H9 (cell line): ENCODE data around the gene TMEM120B. TPM values are rescaled to one million over a fixed set of nuclear protein-coding genes. Genes with fewer than 3 reads are reported as not detected.

ENCODE experiments used
- DNase-seq: peaks from one replicate; pipeline ENCODE4 v3.0.0-alpha.2; 2017
- H2AFZ ChIP-seq: one replicate; pipeline ENCODE4 v1.6.1; 2013; ENCODE audit warnings: mild to moderate bottlenecking, low read length, control low read depth, moderate library complexity
- H2AK5ac ChIP-seq: 2 replicates; pipeline ENCODE4 v1.6.1; 2013; ENCODE audit warnings: low read length, control low read depth, mixed read lengths; ENCODE audit not compliant: insufficient read length
- H2BK120ac ChIP-seq: one replicate; pipeline ENCODE4 v1.6.1; 2013; ENCODE audit warnings: low read depth, mild to moderate bottlenecking, low read length, control low read depth, inconsistent platforms; ENCODE audit not compliant: poor library complexity, severe bottlenecking
- H2BK12ac ChIP-seq: 2 replicates; pipeline ENCODE4 v1.6.1; 2013; ENCODE audit warnings: low read length, control low read depth, mixed read lengths, low read depth; ENCODE audit not compliant: insufficient read length
- H2BK15ac ChIP-seq: 2 replicates; pipeline ENCODE4 v1.6.1; 2013; ENCODE audit warnings: low read depth, low read length, control low read depth
- H2BK20ac ChIP-seq: one replicate; pipeline ENCODE4 v1.6.1; 2013; ENCODE audit warnings: low read depth, mild to moderate bottlenecking, low read length, control low read depth, inconsistent platforms; ENCODE audit not compliant: poor library complexity, severe bottlenecking
- H2BK5ac ChIP-seq: 2 replicates; pipeline ENCODE4 v1.6.1; 2013; ENCODE audit warnings: low read length, control low read depth, mixed read lengths; ENCODE audit not compliant: insufficient read length
- H3K14ac ChIP-seq: 2 replicates; pipeline ENCODE4 v1.6.1; 2013; ENCODE audit warnings: low read length, control low read depth; ENCODE audit not compliant: insufficient read depth
- H3K18ac ChIP-seq: 2 replicates; pipeline ENCODE4 v1.6.1; 2013; ENCODE audit warnings: low read depth, mild to moderate bottlenecking, mixed read lengths, low read length, control low read depth; ENCODE audit not compliant: insufficient read length
- H3K23ac ChIP-seq: 2 replicates; pipeline ENCODE4 v1.6.1; 2013; ENCODE audit warnings: low read length, control low read depth, mixed read lengths, low read depth; ENCODE audit not compliant: insufficient read length
- H3K23me2 ChIP-seq: 2 replicates; pipeline ENCODE4 v1.6.1; 2013; ENCODE audit warnings: low read depth, mild to moderate bottlenecking, mixed read lengths, low read length, control low read depth; ENCODE audit not compliant: insufficient read length, poor library complexity, severe bottlenecking
- H3K27ac ChIP-seq: 2 replicates; pipeline ENCODE4 v1.5.1; 2013; ENCODE audit warnings: low read length, control low read depth, mixed read lengths, low read depth; ENCODE audit not compliant: insufficient read length
- H3K27me3 ChIP-seq: 2 replicates; pipeline ENCODE4 v1.6.1; 2013; ENCODE audit warnings: low read length, control low read depth, inconsistent platforms; ENCODE audit not compliant: insufficient read depth
- H3K4ac ChIP-seq: 2 replicates; pipeline ENCODE4 v1.6.1; 2013; ENCODE audit warnings: low read depth, mild to moderate bottlenecking, control low read depth, inconsistent platforms, low read length, moderate library complexity
- H3K4me1 ChIP-seq: 2 replicates; pipeline ENCODE4 v1.6.1; 2013; ENCODE audit warnings: low read length, control low read depth, inconsistent platforms; ENCODE audit not compliant: insufficient read depth
- H3K4me2 ChIP-seq: 2 replicates; pipeline ENCODE4 v1.6.1; 2013; ENCODE audit warnings: low read length, control low read depth, mixed read lengths; ENCODE audit not compliant: insufficient read length, insufficient read depth
- H3K56ac ChIP-seq: 2 replicates; pipeline ENCODE4 v1.6.1; 2013; ENCODE audit warnings: low read depth, mild to moderate bottlenecking, mixed read lengths, low read length, control low read depth; ENCODE audit not compliant: insufficient read length
- H3K79me1 ChIP-seq: 2 replicates; pipeline ENCODE4 v1.6.1; 2013; ENCODE audit warnings: low read depth, mild to moderate bottlenecking, moderate library complexity, low read length, control low read depth, inconsistent platforms; ENCODE audit not compliant: insufficient read depth, poor library complexity, severe bottlenecking
- H3K79me2 ChIP-seq: 2 replicates; pipeline ENCODE4 v1.6.1; 2013; ENCODE audit warnings: low read length, control low read depth, inconsistent platforms; ENCODE audit not compliant: insufficient read depth
- H3K9ac ChIP-seq: 2 replicates; pipeline ENCODE4 v1.6.1; 2013; ENCODE audit warnings: low read length, control low read depth, mixed read lengths; ENCODE audit not compliant: insufficient read length; ENCODE audit errors: extremely low read depth
- H3K9me3 ChIP-seq: one replicate; pipeline ENCODE4 v1.6.1; 2013; ENCODE audit warnings: low read depth, low read length, inconsistent platforms; ENCODE audit not compliant: control insufficient read depth
- H3T11ph ChIP-seq: one replicate; pipeline ENCODE4 v1.6.1; 2013; ENCODE audit warnings: mild to moderate bottlenecking, low read length, control low read depth, inconsistent platforms
- H4K20me1 ChIP-seq: one replicate; pipeline ENCODE4 v1.6.1; 2013; ENCODE audit not compliant: control insufficient read depth, insufficient read length, insufficient read depth
- H4K5ac ChIP-seq: 2 replicates; pipeline ENCODE4 v1.6.1; 2013; ENCODE audit warnings: low read depth, mild to moderate bottlenecking, mixed read lengths, low read length, control low read depth; ENCODE audit not compliant: insufficient read length
- H4K8ac ChIP-seq: replicated peaks from 2 replicates; pipeline ENCODE4 v1.6.1; 2013; ENCODE audit warnings: low read length, control low read depth, mixed read lengths, low read depth; ENCODE audit not compliant: insufficient read length
- H4K91ac ChIP-seq: 2 replicates; pipeline ENCODE4 v1.6.1; 2013; ENCODE audit warnings: low read depth, mild to moderate bottlenecking, moderate library complexity, mixed read lengths, low read length, control low read depth; ENCODE audit not compliant: insufficient read length
- H3K27ac Mint-ChIP-seq, 3 experiments: 2 replicates in 2 of 3; 3 replicates in 1 of 3; pipeline ENCODE4 v1.8.0; 2020 to 2021; ENCODE audit warnings: mixed read lengths in 3 of 3, mild to moderate bottlenecking in 1 of 3, moderate library complexity in 1 of 3
- H3K27me3 Mint-ChIP-seq: 2 replicates; pipeline ENCODE4 v1.8.0; 2021; ENCODE audit warnings: low read depth, mild to moderate bottlenecking, moderate library complexity, mixed read lengths
- H3K36me3 Mint-ChIP-seq, 3 experiments: 2 replicates in 2 of 3; 3 replicates in 1 of 3; pipeline ENCODE4 v1.8.0; 2020 to 2021; ENCODE audit warnings: low read depth in 3 of 3, mixed read lengths in 3 of 3; ENCODE audit not compliant: insufficient read depth in 1 of 3
- H3K4me1 Mint-ChIP-seq, 2 experiments: 2 replicates each; pipeline ENCODE4 v1.8.0; 2020; ENCODE audit warnings: mixed read lengths in 2 of 2
- H3K4me3 Mint-ChIP-seq, 2 experiments: 2 replicates in 1 of 2; 3 replicates in 1 of 2; pipeline ENCODE4 v1.8.0; 2020 to 2021; ENCODE audit warnings: mild to moderate bottlenecking in 2 of 2, mixed read lengths in 2 of 2, moderate library complexity in 1 of 2
- H3K9me3 Mint-ChIP-seq, 2 experiments: 2 replicates in 1 of 2; 3 replicates in 1 of 2; pipeline ENCODE4 v1.8.0; 2020; ENCODE audit warnings: mild to moderate bottlenecking in 2 of 2, mixed read lengths in 2 of 2, moderate library complexity in 1 of 2
- CTCF ChIP-seq: fragments of 200-600 bp; sonication (generic); conservative IDR thresholded peaks from 3 replicates; pipeline ENCODE4 v1.8.0; 2021; ENCODE audit warnings: antibody characterized with exemption, mild to moderate bottlenecking
- WGBS: extraction: QIAGEN DNeasy Blood & Tissue Kit; methylation state at CpG from one replicate; pipeline ENCODE4 v1.1.7; 2013; ENCODE audit warnings: missing lambda C conversion rate, low lambda C conversion rate, mixed read lengths; ENCODE audit not compliant: insufficient read length; ENCODE audit errors: extremely low coverage; 5-methylcytosine and 5-hydroxymethylcytosine counted together
- total RNA-seq: library from RNA; stranded (reverse); gene quantifications from 2 replicates; pipeline ENCODE4 v1.2.1, GENCODE V29; 2021

The TMEM120B gene
- total RNA-seq, 1 experiment from 2014 or later, result 25.8 TPM

- Histone ChIP-seq H2BK20ac (no peak overlapping the region), H3K14ac (no peak overlapping the region), H4K8ac (no peak overlapping the region), H3K27me3 (no peaks in the 10 kb centered on the region), H2BK15ac (no peak overlapping the region), H4K5ac (no peak overlapping the region), H3T11ph (no peak overlapping the region), H3K79me1 (no peaks in the 10 kb centered on the region), H3K9ac (no peak overlapping the region), H3K4me1 (no peaks in the 10 kb centered on the region), H3K4me2 (no peak overlapping the region), H2BK12ac (no peak overlapping the region), H3K27ac (no peak overlapping the region), H3K23me2 (no peaks in the 10 kb centered on the region), H2AFZ (no peak overlapping the region), H3K23ac (no peak overlapping the region), H3K18ac (no peak overlapping the region), H3K4ac (no peak overlapping the region), H4K91ac (no peak overlapping the region), H4K20me1 (no peaks in the 10 kb centered on the region), H3K79me2 (no peaks in the 10 kb centered on the region), H3K9me3 (no peaks in the 10 kb centered on the region), H2BK120ac (no peak overlapping the region), H2BK5ac (no peak overlapping the region), H3K56ac (no peak overlapping the region), H2AK5ac (no peak overlapping the region)
- TF ChIP-seq CTCF, result no peak
- H3K4me3 Mint-ChIP-seq, result no peak overlapping the region
- WGBS, result no CpG with 5 or more reads among the region's 6 CpGs
- no peak for DNase-seq
- peaks cover 5% of the 10 kb centered on the region; the same call in 1 of the 2 replicates for H3K27me3 Mint-ChIP-seq
- H3K9me3 Mint-ChIP-seq, result no peaks in the 10 kb centered on the region
- H3K4me1 Mint-ChIP-seq, result peaks cover 11 to 15% of the 10 kb centered on the region in 2 experiments
- no peak overlapping the region for H3K27ac Mint-ChIP-seq
- peaks cover 3 to 31% (median 16%) of the 10 kb centered on the region in 3 experiments; a peak in 6 of 7 replicates for H3K36me3 Mint-ChIP-seq
These were observed 71.2 kb downstream of the TMEM120B start for GRCh38 chr12:121783766-121784165.
